K562 (cell line): Measurements from ENCODE around the gene ZBTB39. TPM values are rescaled to one million over a fixed set of nuclear protein-coding genes. Genes with fewer than 3 reads are reported as not detected.
"Not testable (repeated sequence)": the region's sequence is repeated elsewhere in the genome, so short reads cannot be mapped to it uniquely, and the experiment has no call there.

ENCODE experiments used
- ATAC-seq: fragments of 200-7000 bp; cut with Tn5 transposase; 3 replicates; pipeline ENCODE4 v1.9.1; 2020; ENCODE audit warnings: moderate library complexity
- BruUV-seq: library from RNA; stranded (reverse); fragments of 400-500 nt; replicated peaks from 2 replicates; lab custom pipeline; 2021; lab: Mats Ljungman, UMichigan
- CTCF ChIA-PET: fragments of 300-600 bp; formaldehyde crosslinking; extraction: SDS; loops from one replicate; lab custom pipeline; 2021; ENCODE audit warnings: low intra/inter-chr PET ratio; lab: Yijun Ruan, JAX
- POLR2A ChIA-PET: fragments of 300-600, 350-650 bp; sonication (Branson Sonifier 250); formaldehyde crosslinking; extraction: SDS; loops from one replicate; lab custom pipeline; 2021; ENCODE audit warnings: antibody characterized with exemption, inconsistent platforms; lab: Yijun Ruan, JAX
- DNase-seq, 4 experiments: peaks; one replicate each; pipeline versions ENCODE4 v3.0.0 to v3.0.0-alpha.2; 2011 to 2018; ENCODE audit warnings: low spot score in 3 of 4, mixed read lengths in 3 of 4; ENCODE audit errors: extremely low read depth in 1 of 4
- FAIRE-seq: peaks from 2 replicates; lab custom pipeline; 2011; peaks lifted over from hg19 to GRCh38; lab: Jason Lieb, UNC
- H2AFZ ChIP-seq: 2 replicates; pipeline ENCODE4 v1.6.0; 2011; ENCODE audit warnings: low read depth, low read length, control low read depth, inconsistent platforms
- H3K27ac ChIP-seq: fragments of 200-600 bp; 3 replicates; pipeline ENCODE4 v1.8.0; 2011; ENCODE audit warnings: low read depth, mild to moderate bottlenecking, control low read depth, inconsistent platforms, low read length, moderate library complexity, mixed read lengths; ENCODE audit errors: extremely low read depth
- H3K27me3 ChIP-seq, 2 experiments: fragments of 300-600 bp in 1 of 2; 2 replicates in 1 of 2; 3 replicates in 1 of 2; pipeline versions ENCODE4 v1.6.0 to v1.8.0; 2011; ENCODE audit warnings: inconsistent platforms in 2 of 2, low read length in 2 of 2, mild to moderate bottlenecking in 1 of 2, mixed read lengths in 1 of 2, moderate library complexity in 1 of 2; ENCODE audit not compliant: control insufficient read depth in 2 of 2, insufficient read depth in 2 of 2
- H3K36me3 ChIP-seq: fragments of 300-600 bp; 3 replicates; pipeline ENCODE4 v1.8.0; 2011; ENCODE audit warnings: mild to moderate bottlenecking, low read length, inconsistent platforms; ENCODE audit not compliant: control insufficient read depth, insufficient read depth
- H3K4me1 ChIP-seq, 2 experiments: fragments of 200-600 bp in 1 of 2; replicated peaks in 1 of 2; 2 replicates in 1 of 2; 3 replicates in 1 of 2; pipeline versions ENCODE4 v1.5.1 to v1.8.0; 2011; ENCODE audit warnings: inconsistent platforms in 2 of 2, low read length in 2 of 2, mild to moderate bottlenecking in 1 of 2, mixed read lengths in 1 of 2, moderate library complexity in 1 of 2; ENCODE audit not compliant: control insufficient read depth in 2 of 2, insufficient read depth in 2 of 2
- H3K4me2 ChIP-seq: 2 replicates; pipeline ENCODE4 v1.6.1; 2011; ENCODE audit warnings: low read length, control low read depth, inconsistent platforms, mixed read lengths; ENCODE audit not compliant: insufficient read depth
- H3K4me3 ChIP-seq: fragments of 200-600 bp; sonication (generic), shearing (Covaris generic); 2 replicates; pipeline ENCODE4 v1.5.1; 2016; ENCODE audit warnings: control low read depth, inconsistent platforms
- H3K79me2 ChIP-seq: fragments of 200-600 bp; 3 replicates; pipeline ENCODE4 v1.8.0; 2011; ENCODE audit warnings: low read length, inconsistent platforms; ENCODE audit not compliant: control insufficient read depth, insufficient read depth
- H3K9ac ChIP-seq, 2 experiments: 2 replicates each; pipeline versions ENCODE4 v1.6.0 to v1.6.1; 2011; ENCODE audit warnings: low read depth in 2 of 2, low read length in 2 of 2, control low read depth in 1 of 2, inconsistent platforms in 1 of 2, mild to moderate bottlenecking in 1 of 2, mixed read lengths in 1 of 2; ENCODE audit not compliant: insufficient read depth in 1 of 2
- H3K9me1 ChIP-seq: one replicate; pipeline ENCODE4 v1.6.0; 2011; ENCODE audit warnings: inconsistent platforms, mild to moderate bottlenecking, low read length, moderate library complexity; ENCODE audit not compliant: control insufficient read depth, insufficient read depth
- H3K9me3 ChIP-seq: replicated peaks from 2 replicates; pipeline ENCODE4 v1.5.1; 2011; ENCODE audit warnings: low read depth, low read length, inconsistent platforms; ENCODE audit not compliant: control insufficient read depth, insufficient read depth
- H4K20me1 ChIP-seq: replicated peaks from 2 replicates; pipeline ENCODE4 v1.6.1; 2011; ENCODE audit warnings: low read length, inconsistent platforms, mixed read lengths; ENCODE audit not compliant: control insufficient read depth, insufficient read depth
- ATF3 ChIP-seq, 2 experiments: fragments of 450-650 bp in 1 of 2; sonication (generic) in 1 of 2; formaldehyde crosslinking in 1 of 2; IDR thresholded peaks in 1 of 2; conservative IDR thresholded peaks in 1 of 2; 2 replicates each; pipeline versions ENCODE4 v1.6.1 to v1.8.1; 2016 to 2023; ENCODE audit warnings: mild to moderate bottlenecking in 2 of 2, moderate library complexity in 2 of 2, inconsistent platforms in 1 of 2, missing genetic modification reagents in 1 of 2
- ATF7 ChIP-seq: fragments of 450-650 bp; IDR thresholded peaks from 2 replicates; pipeline ENCODE4 v1.7.1; 2014; ENCODE audit warnings: mild to moderate bottlenecking, moderate library complexity
- CTBP1 ChIP-seq: fragments of 450-650 bp; IDR thresholded peaks from 2 replicates; pipeline ENCODE4 v1.6.1; 2016; ENCODE audit warnings: borderline replicate concordance
- FOSL1 ChIP-seq: fragments of 200-800 bp; sonication (Bioruptor generic); conservative IDR thresholded peaks from 2 replicates; pipeline ENCODE4 v1.6.1; 2016; ENCODE audit warnings: missing genetic modification characterization, missing compliant biosample characterization
- JUND ChIP-seq, 2 experiments: IDR thresholded peaks; 2 replicates in 1 of 2; 3 replicates in 1 of 2; pipeline ENCODE4 v1.6.1; 2011; ENCODE audit warnings: borderline replicate concordance in 2 of 2, low read depth in 2 of 2, low read length in 2 of 2, improper control_type of control experiment in 1 of 2, missing biosample characterization in 1 of 2, missing genetic modification characterization in 1 of 2, missing genetic modification reagents in 1 of 2
- SMARCA4 ChIP-seq: fragments of 450-650 bp; IDR thresholded peaks from 2 replicates; pipeline ENCODE4 v1.6.1; 2016
- SMARCE1 ChIP-seq: fragments of 450-650 bp; IDR thresholded peaks from 2 replicates; pipeline ENCODE4 v1.7.1; 2016; ENCODE audit warnings: mild to moderate bottlenecking
- WGBS: fragments of 100-300 bp; shearing (Covaris generic); methylation state at CpG from one replicate; pipeline ENCODE4 v1.1.6; 2016; ENCODE audit warnings: low coverage, mixed read lengths; ENCODE audit not compliant: insufficient coverage; ENCODE audit errors: missing lambda C conversion rate; 5-methylcytosine and 5-hydroxymethylcytosine counted together
- in situ Hi-C: fragments of 300-500 bp; cut with MboI; formaldehyde crosslinking; loops from 4 replicates; pipeline ENCODE4 v1.15.0; 2018; ENCODE audit warnings: inconsistent platforms, mixed read lengths
- intact Hi-C: fragments of 100-400 bp; cut with micrococcal nuclease; formaldehyde crosslinking; loops from 2 replicates; pipeline ENCODE4 v1.14.2; 2022
- polyA plus RNA-seq, 8 experiments: library from polyadenylated mRNA; depleted of rRNA in 4 of 8; stranded (reverse) in 5 of 8; unstranded in 3 of 8; fragments of >200 nt; fragmentation: Nextera tagmentation in 2 of 8; fragmentation: Illumina TruSeq in 1 of 8; extraction: Ambion mirVana in 2 of 8; extraction: Trizol in 1 of 8; gene quantifications; 2 replicates each; pipeline versions ENCODE4 v1.2.1 to v1.2.3, GENCODE V29; 2011 to 2014; ENCODE audit warnings: inconsistent platforms in 1 of 8, missing spikeins in 1 of 8
- total RNA-seq, 7 experiments: library from RNA; depleted of rRNA in 6 of 7; stranded (reverse); fragments of >200 nt in 6 of 7; fragmentation: Illumina TruSeq in 2 of 7; extraction: Trizol in 2 of 7; gene quantifications; 2 replicates each; pipeline versions ENCODE4 v1.2.1 to v1.2.3, GENCODE V29; 2011 to 2021; ENCODE audit warnings: low replicate concordance in 1 of 7

The ZBTB39 gene
- total and polyA plus RNA-seq, 9 of the 15 experiments (the other 6 are each of a cell fraction or from before 2014, with no cell fraction given) = 3.3 to 13.3 (median 8.6) TPM

GRCh38 chr12:56985714-56986113, 20.6 kb downstream of the ZBTB39 start:
- intact Hi-C loops (loop anchor here (5.0 kb wide), 2 partner anchors 53 to 228 kb away; partner anchors contain the start of gene SDR9C7), in situ Hi-C loops (loop anchor here (5.0 kb wide), 1 partner anchor 38 kb away; no protein-coding TSS in a partner anchor)
- H3K4me3 ChIP-seq; H3K27me3 ChIP-seq; H3K9ac ChIP-seq; H4K20me1 ChIP-seq; BruUV-seq; H3K27ac ChIP-seq; H3K9me3 ChIP-seq; H3K4me2 ChIP-seq; H3K79me2 ChIP-seq; H3K36me3 ChIP-seq; CTCF ChIA-PET; H2AFZ ChIP-seq; H3K9me1 ChIP-seq; TF ChIP-seq ATF3 (CRISPR knock-in tag; conservative IDR thresholded peaks at IDR 0.05); JUND (tag; IDR thresholded peaks at IDR 0.05; ENCODE audit: borderline replicate concordance, low read depth, low read length): not testable (repeated sequence)
- FAIRE-seq = peak; percentile 85
- peak; percentile 87 for TF ChIP-seq ATF3 (IDR thresholded peaks at IDR 0.05)
- peak; percentile 25; the same call in 1 of the 2 replicates for TF ChIP-seq JUND (IDR thresholded peaks at IDR 0.05; ENCODE audit: borderline replicate concordance, low read depth, low read length)
- TF ChIP-seq SMARCE1 = peak; percentile 57
- peak; percentile 36; the same call in 1 of the 2 replicates for TF ChIP-seq ATF7
- peak; percentile 78 for TF ChIP-seq FOSL1 (tag)
- TF ChIP-seq CTBP1 = peak; percentile 49; the same call in 1 of the 2 replicates
- TF ChIP-seq SMARCA4 = peak; percentile 16; the same call in 1 of the 2 replicates
- peak; percentile 16; the same call in 2 of the 3 replicates for ATAC-seq
- peak; percentile 6 to 42 (median 9) for DNase-seq
- POLR2A ChIA-PET = interaction anchor here (0.6 kb wide), 1 partner anchor 11 kb away, joined by 3 read pairs; no protein-coding TSS in a partner anchor
- H3K4me1 ChIP-seq = peaks cover 13 to 36% of the 10 kb centered on the region in 2 experiments
- 19% methylated on average over 4 of the region's 6 CpGs for WGBS
